Nephron progenitor cell (in vitro differentiated cells): ENCODE results near the gene GLRA3.

Experiments
- DNase-seq: peaks from one replicate; pipeline ENCODE4 v3.0.0; 2021
- H3K27ac Mint-ChIP-seq: 2 replicates; pipeline ENCODE4 v1.8.0; 2021; ENCODE audit warnings: mild to moderate bottlenecking, moderate library complexity, mixed read lengths
- H3K27me3 Mint-ChIP-seq: 2 replicates; pipeline ENCODE4 v1.8.0; 2021; ENCODE audit warnings: mild to moderate bottlenecking, low read depth, mixed read lengths; ENCODE audit not compliant: poor library complexity
- H3K36me3 Mint-ChIP-seq: 2 replicates; pipeline ENCODE4 v1.8.0; 2021; ENCODE audit warnings: low read depth, mixed read lengths
- H3K4me1 Mint-ChIP-seq: 2 replicates; pipeline ENCODE4 v1.8.0; 2021; ENCODE audit warnings: mixed read lengths
- H3K4me3 Mint-ChIP-seq: 2 replicates; pipeline ENCODE4 v1.8.0; 2021; ENCODE audit warnings: mild to moderate bottlenecking, moderate library complexity, mixed read lengths
- H3K9me3 Mint-ChIP-seq: 2 replicates; pipeline ENCODE4 v1.8.0; 2021; ENCODE audit warnings: mild to moderate bottlenecking, moderate library complexity, mixed read lengths
- TF ChIP-seq, protein P1 (sequence below): fragments of 200-600 bp; sonication (generic); IDR thresholded peaks from 2 replicates; pipeline ENCODE4 v1.5.0; 2021; ENCODE audit warnings: antibody characterized with exemption

The GLRA3 gene

DNA sequence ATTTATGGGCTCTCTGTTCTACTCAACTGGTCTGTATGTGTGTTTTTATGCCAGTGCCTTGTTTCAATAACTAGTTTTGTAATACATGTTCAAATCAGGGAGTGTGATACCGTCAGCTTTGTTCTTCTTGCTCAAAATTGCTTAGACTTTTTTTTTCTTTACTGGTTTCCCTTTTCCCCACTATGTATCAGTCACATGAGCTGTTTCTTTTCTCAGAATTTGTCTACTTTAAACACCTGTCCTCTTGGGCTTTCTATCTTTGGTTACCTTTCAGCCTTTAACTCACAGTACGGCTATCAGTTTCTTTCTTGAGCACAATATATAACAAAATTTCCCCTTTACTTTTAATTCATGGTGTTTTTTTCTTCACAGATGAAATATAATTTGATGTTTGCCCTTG, 5.4 kb upstream of the GLRA3 start:
- TF ChIP-seq, protein P1, sequence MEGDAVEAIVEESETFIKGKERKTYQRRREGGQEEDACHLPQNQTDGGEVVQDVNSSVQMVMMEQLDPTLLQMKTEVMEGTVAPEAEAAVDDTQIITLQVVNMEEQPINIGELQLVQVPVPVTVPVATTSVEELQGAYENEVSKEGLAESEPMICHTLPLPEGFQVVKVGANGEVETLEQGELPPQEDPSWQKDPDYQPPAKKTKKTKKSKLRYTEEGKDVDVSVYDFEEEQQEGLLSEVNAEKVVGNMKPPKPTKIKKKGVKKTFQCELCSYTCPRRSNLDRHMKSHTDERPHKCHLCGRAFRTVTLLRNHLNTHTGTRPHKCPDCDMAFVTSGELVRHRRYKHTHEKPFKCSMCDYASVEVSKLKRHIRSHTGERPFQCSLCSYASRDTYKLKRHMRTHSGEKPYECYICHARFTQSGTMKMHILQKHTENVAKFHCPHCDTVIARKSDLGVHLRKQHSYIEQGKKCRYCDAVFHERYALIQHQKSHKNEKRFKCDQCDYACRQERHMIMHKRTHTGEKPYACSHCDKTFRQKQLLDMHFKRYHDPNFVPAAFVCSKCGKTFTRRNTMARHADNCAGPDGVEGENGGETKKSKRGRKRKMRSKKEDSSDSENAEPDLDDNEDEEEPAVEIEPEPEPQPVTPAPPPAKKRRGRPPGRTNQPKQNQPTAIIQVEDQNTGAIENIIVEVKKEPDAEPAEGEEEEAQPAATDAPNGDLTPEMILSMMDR, result no peak
- no peak overlapping the region for H3K4me3 Mint-ChIP-seq
- H3K36me3 Mint-ChIP-seq, result no peaks in the 10 kb centered on the region
- DNase-seq, result no peak
- peaks cover 13% of the 10 kb centered on the region for H3K27me3 Mint-ChIP-seq
- H3K4me1 Mint-ChIP-seq, result peaks cover 9% of the 10 kb centered on the region
- no peaks in the 10 kb centered on the region for H3K9me3 Mint-ChIP-seq
- no peak overlapping the region for H3K27ac Mint-ChIP-seq

DNA sequence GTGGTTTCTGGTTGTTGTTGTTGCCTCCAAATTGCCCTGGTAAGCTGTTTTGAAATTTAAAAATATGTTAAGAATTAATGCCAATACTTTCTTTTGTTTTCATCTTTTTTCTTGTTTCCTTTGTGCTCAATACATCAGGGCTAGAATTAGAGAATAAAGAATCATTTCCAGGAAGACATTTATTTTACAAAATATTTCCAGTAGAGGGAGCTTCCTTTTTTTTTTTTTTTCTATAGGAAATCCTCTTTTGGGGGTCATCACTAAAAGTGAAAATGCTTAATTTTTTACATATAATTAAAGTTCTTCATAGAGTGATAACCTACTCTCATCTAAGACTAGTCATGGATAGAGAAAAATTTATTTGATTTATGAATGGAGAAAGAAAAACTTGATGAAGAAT, 2.4 kb downstream of the GLRA3 start:
- H3K27ac Mint-ChIP-seq, result no peak overlapping the region
- peaks cover 22% of the 10 kb centered on the region for H3K27me3 Mint-ChIP-seq
- TF ChIP-seq, protein P1, result no peak
- no peaks in the 10 kb centered on the region for H3K36me3 Mint-ChIP-seq
- DNase-seq, result no peak
- peaks cover 20% of the 10 kb centered on the region for H3K4me1 Mint-ChIP-seq
- no peaks in the 10 kb centered on the region for H3K9me3 Mint-ChIP-seq
- H3K4me3 Mint-ChIP-seq, result no peak overlapping the region

DNA sequence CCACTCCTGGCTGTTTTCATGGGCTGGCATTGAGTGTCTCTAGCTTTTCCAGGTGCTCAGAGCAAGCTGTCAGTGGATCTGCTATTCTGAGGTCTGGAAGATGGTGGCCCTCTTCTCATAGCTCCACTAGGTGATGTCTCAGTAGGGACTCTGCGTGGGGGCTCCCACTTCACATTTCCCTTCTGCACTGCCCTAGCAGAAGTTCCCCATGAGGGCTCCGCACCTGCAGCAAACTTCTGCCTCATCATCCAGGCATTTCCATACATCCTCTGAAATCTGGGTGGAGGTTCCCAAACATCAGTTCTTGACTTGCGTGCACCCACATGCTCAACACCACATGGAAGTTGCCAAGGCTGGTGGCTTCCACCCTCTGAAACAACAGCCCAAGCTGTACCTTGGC, 13.8 kb downstream of the GLRA3 start:
- peaks cover 25% of the 10 kb centered on the region for H3K9me3 Mint-ChIP-seq
- no peak overlapping the region for H3K27ac Mint-ChIP-seq
- H3K4me3 Mint-ChIP-seq, result no peak overlapping the region
- H3K36me3 Mint-ChIP-seq, result no peaks in the 10 kb centered on the region
- H3K4me1 Mint-ChIP-seq, result no peaks in the 10 kb centered on the region
- DNase-seq, result no peak
- TF ChIP-seq, protein P1, result no peak
- H3K27me3 Mint-ChIP-seq, result peaks cover 5% of the 10 kb centered on the region

DNA sequence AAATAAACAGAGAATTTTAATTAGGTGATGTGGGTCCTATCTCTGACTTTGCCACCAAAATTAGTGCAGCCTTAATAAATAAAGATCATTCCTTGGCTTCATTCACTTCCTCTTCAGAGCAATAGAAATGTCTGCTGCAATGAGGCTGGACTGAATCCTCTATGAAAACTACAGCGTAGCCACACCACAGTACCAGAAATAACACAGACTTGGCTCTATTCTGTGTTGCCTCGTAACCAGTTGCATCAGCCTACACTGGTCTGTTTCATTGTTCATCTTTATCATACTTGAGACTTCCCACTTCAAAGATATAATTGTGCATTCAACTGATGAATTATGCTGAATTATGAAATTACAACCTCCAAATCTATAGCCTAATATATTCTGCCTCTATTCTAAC, 15.8 kb downstream of the GLRA3 start:
- peaks cover 5% of the 10 kb centered on the region for H3K27me3 Mint-ChIP-seq

DNA sequence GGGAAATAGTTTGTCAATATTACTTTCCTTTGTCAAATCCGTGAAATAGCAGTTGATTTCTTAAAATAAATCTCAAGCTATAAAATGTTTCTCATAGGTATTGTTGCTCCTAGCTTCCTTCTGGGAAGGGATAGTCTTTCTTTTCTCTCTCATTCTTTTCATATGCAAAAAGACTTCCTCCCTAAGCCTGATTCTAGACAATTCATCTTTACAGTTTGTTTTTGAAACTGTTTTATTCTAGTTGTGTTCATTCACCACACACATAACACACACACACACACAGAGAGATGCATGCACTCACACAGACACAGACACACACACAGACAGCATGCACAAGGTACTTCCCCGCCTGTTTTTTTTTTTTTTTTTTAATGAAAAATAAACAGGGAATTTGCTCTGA, 18.2 kb downstream of the GLRA3 start:
- no peak for DNase-seq
- Mint-ChIP-seq H3K27ac (no peak overlapping the region), H3K36me3 (no peaks in the 10 kb centered on the region), H3K27me3 (no peaks in the 10 kb centered on the region), H3K9me3 (peaks cover 14% of the 10 kb centered on the region), H3K4me3 (no peak overlapping the region), H3K4me1 (no peaks in the 10 kb centered on the region)
- TF ChIP-seq, protein P1, result no peak

More for the DNA sequence above, 15.8 kb downstream of the GLRA3 start:
- Mint-ChIP-seq H3K27ac (no peak overlapping the region), H3K36me3 (no peaks in the 10 kb centered on the region), H3K9me3 (peaks cover 25% of the 10 kb centered on the region), H3K4me3 (no peak overlapping the region), H3K4me1 (no peaks in the 10 kb centered on the region)
- TF ChIP-seq, protein P1, result no peak
- DNase-seq, result no peak

DNA sequence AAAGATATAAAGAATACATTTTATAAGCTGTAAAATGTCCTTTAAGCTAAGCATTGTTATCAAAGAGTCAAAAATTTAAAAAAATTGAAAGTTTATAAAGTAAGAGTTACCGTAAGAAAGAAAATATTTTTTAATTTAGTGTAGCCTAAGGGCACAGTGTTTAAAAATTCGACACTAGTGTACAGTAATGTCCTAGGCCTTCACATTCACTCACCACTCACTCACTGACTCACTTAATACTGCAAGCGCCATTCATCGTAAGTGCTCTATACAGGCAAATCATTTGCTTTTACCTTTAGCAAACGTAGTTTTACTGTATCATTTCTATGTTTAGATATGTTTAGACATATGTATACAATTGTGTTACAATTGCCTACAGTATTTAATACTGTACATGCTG, 20.2 kb downstream of the GLRA3 start:
- H3K36me3 Mint-ChIP-seq, result no peaks in the 10 kb centered on the region
- H3K9me3 Mint-ChIP-seq, result no peaks in the 10 kb centered on the region
- no peak for DNase-seq
- no peaks in the 10 kb centered on the region for H3K4me1 Mint-ChIP-seq
- no peak overlapping the region for H3K27ac Mint-ChIP-seq
- TF ChIP-seq, protein P1, result no peak
- H3K27me3 Mint-ChIP-seq, result no peaks in the 10 kb centered on the region
- no peak overlapping the region for H3K4me3 Mint-ChIP-seq
